ENCODE results near the gene PRKCB. TPM values are rescaled to one million over a fixed set of nuclear protein-coding genes. Genes with fewer than 3 reads are reported as not detected.

PRKCB gene
- total and polyA plus RNA-seq, 2 of the 8 experiments (the other 6 are each of a cell fraction or from before 2014, with no cell fraction given) = 7.1 to 12.1 TPM

- no peak for TF ChIP-seq NANOG (IDR thresholded peaks at IDR 0.05; ENCODE audit: insufficient read depth, low read depth, low read length, poor library complexity, severe bottlenecking)
- no peak for TF ChIP-seq KDM4A (IDR thresholded peaks at IDR 0.05; ENCODE audit: low read depth, low read length, severe bottlenecking)
- TF ChIP-seq POU5F1 (IDR thresholded peaks at IDR 0.05; ENCODE audit: low read depth, low read length) = no peak
- no peak for TF ChIP-seq BRCA1 (IDR thresholded peaks at IDR 0.05; ENCODE audit: low read depth, low read length)
- TF ChIP-seq CREB1 (IDR thresholded peaks at IDR 0.05) = no peak
- TF ChIP-seq BACH1 (IDR thresholded peaks at IDR 0.05; ENCODE audit: low read length) = no peak
Measured at GRCh38 chr16:23900480-23901177, 64.8 kb downstream of the PRKCB start (continued).
